ENCODE measurements around the gene OR52E5.

OR52E5 gene

DNA sequence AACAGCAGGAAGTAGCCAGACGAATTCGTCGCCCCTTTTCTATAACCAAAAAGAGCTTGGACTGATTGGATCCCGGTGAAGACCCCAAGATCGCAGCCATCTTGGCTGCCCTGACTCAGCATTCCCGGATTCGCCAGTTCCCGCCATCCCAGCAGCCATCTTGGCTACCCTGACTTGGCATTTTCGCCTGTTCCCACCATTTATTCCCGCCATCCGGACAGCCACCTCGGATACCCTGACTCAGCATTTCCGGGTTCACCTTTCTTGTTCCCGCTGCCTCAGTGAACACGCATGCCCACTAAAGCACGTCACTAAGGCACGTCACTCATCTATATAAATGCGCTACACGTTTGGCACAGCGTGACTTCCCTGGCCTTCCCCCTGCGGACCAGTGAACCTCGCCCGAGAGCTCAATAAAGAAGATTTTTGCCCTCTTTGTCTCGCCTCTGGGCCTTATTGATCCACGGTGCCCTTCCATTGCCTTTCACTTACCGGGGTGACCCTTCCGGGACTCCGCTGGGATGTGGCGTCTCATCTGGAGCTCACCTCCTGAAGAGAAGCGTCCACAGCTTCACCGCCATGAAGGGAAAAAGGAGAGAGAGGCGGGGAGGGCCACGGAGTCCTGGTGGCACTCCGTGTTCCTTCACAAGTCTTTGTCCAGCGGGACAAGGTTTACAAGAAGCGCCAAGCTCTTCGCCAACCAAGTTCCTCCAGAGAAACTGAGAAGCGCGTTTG is 45.0 kb downstream of the OR52E5 start:
- DNase-seq: no peak

GRCh38 chr11:5938603-5938965 is 45.6 kb downstream of the OR52E5 start:
- no peak for DNase-seq

- no peak for DNase-seq
Observed at GRCh38 chr11:5940748-5941147, 47.7 kb downstream of the OR52E5 start.

GRCh38 chr11:5941951-5942350 is 48.9 kb downstream of the OR52E5 start, which contains the start of gene OR56A3:
OR56A3 (plus strand) TSS chr11:5942251; CDS start chr11:5947347, 5,096 bp downstream.
- no peak for DNase-seq

Data from fibroblast of upper back skin (primary cell).